ENCODE results near the gene USP47. TPM values are rescaled to one million over a fixed set of nuclear protein-coding genes. Genes with fewer than 3 reads are reported as not detected.

The USP47 gene
- total RNA-seq, 1 donor from 2014 or later: 21.3 TPM

DNA sequence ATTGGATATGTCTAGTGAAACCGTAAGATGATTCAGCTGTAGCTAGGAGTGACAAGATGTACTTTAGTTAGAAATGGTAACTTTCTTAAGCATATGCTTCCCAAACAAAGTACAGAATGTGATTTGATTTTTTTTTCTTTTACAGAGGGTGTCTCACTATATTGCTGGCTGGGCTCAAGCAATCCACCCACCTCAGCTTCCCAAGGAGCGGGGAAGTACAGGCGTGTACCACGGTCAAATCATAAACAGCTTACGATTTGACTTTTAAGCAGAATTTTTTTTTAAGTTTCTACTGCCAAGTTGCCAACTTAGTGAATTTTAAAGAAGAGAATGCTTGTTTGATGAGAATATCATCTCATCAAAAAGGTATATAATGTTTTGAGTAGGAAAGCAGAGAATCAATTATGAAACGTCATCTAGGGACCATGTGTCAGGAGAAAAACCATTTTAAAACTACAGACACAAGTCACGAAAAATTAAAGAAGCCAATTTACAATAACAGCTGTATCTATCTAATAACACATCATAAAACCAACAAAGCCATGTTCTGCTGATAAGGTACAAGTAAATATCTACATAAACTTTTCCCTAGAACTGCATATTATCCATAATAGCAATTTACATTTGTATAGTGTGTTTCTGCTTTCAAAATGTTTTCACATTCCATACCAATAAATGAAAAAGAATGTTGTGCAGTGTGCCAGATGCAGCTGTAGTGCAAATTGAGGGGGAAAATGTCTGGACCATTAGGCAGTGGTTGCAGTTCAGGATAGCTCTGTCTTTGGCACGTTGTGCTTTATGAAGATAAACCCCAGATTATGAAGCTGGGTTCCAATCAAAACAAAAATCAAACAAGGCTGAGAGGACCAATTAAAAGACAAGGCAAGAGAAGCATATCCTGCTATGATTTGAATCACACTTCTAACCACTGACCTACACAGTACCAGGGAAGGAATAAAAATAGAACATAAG, 33.7 kb upstream of the USP47 start:
- no peak overlapping the region for H3K4me3 ChIP-seq (ENCODE audit: low read depth, low read length)

GRCh38 chr11:11808992-11809615, 32.7 kb upstream of the USP47 start:
- H3K4me3 ChIP-seq (ENCODE audit: low read depth, low read length): no peak overlapping the region
- TF ChIP-seq, protein P1, sequence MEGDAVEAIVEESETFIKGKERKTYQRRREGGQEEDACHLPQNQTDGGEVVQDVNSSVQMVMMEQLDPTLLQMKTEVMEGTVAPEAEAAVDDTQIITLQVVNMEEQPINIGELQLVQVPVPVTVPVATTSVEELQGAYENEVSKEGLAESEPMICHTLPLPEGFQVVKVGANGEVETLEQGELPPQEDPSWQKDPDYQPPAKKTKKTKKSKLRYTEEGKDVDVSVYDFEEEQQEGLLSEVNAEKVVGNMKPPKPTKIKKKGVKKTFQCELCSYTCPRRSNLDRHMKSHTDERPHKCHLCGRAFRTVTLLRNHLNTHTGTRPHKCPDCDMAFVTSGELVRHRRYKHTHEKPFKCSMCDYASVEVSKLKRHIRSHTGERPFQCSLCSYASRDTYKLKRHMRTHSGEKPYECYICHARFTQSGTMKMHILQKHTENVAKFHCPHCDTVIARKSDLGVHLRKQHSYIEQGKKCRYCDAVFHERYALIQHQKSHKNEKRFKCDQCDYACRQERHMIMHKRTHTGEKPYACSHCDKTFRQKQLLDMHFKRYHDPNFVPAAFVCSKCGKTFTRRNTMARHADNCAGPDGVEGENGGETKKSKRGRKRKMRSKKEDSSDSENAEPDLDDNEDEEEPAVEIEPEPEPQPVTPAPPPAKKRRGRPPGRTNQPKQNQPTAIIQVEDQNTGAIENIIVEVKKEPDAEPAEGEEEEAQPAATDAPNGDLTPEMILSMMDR (conservative IDR thresholded peaks at IDR 0.05; ENCODE audit: low read depth, low read length): no peak
- no peak for DNase-seq (ENCODE audit: low read depth)

More for the DNA sequence above, 33.7 kb upstream of the USP47 start:
- TF ChIP-seq, protein P1 (conservative IDR thresholded peaks at IDR 0.05; ENCODE audit: low read depth, low read length): no peak
- DNase-seq (ENCODE audit: low read depth): no peak

DNA sequence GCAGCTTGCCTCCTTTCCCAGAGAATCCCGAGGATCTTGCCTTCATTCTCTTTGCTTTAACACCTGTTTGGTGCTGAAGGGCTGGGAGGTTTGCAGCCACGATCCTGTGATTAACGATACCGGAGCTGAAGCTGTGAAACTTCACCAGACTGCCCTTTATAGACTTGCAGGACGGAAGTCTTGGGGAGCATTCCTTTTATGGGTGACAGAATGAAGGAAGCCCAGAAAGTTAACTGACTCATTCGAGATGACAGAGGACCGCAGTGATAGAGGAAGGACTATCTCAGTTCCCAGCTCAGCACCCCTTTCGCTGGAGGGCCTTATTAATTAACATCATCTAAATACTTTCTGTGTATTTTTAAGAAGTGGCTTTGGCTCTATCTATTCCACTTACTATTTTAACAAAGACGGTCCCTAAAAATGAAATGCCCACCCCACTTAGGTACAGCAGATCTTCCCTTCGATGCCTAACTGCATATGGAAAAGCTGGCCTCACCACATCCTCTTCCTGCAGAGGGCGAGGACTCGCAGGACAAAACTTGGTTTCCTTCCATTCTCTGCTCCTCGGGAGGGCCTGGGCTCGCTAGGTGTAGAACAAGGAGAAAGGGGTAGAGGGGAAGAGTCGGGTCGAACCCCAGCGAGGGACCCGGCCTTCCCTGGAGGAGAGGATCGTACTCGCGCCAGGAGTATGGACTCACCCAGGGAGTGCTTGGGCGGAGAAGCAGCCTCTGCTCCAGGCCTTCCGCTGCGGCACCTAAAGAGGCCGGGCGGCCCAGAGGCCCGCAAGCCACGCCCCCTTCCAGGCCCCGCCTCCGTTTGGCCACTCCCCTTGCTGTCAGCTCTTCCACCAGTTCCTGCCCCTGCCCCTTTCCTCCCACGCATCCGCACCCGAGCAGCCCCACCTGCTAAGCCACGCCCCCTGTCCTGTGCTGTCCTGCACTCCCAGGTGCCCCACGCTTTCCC, 30.7 kb upstream of the USP47 start:
- TF ChIP-seq, protein P1 (conservative IDR thresholded peaks at IDR 0.05; ENCODE audit: low read depth, low read length): no peak
- H3K4me3 ChIP-seq (ENCODE audit: low read depth, low read length): no peak overlapping the region
- DNase-seq (ENCODE audit: low read depth): no peak

DNA sequence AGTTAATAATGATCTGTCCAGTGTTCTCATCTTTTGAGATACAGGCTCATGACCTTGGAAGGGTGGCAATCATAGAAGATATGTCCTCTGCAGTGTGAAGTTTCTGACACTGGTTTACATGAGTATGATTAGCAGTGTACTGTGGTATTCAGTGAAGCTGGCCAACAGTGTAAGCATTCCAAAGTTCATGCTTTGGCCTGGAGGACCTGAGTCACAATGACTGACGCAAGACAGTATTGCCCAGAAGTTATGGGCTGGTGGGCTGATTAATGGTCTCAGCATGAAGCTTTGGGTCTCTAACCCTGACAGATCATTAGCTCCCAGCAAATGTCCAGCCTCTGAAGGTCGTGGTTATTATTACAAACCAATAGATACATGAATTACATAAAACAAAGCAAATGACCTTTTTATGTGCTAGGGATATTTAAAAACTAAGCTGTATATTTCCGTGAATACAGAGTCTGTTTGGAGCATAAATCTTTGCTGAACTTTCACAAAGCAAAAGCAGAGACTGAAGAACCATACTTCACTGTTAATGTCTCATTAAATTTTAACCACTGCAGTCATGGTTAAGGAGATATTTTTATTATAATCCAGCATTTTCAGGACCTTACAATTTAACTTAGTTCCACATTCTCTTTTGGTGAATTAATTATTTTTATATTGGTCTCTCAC, 28.3 kb upstream of the USP47 start:
- H3K4me3 ChIP-seq (ENCODE audit: low read depth, low read length): no peak overlapping the region
- DNase-seq (ENCODE audit: low read depth): peak; percentile 96
- TF ChIP-seq, protein P1 (conservative IDR thresholded peaks at IDR 0.05; ENCODE audit: low read depth, low read length): no peak

DNA sequence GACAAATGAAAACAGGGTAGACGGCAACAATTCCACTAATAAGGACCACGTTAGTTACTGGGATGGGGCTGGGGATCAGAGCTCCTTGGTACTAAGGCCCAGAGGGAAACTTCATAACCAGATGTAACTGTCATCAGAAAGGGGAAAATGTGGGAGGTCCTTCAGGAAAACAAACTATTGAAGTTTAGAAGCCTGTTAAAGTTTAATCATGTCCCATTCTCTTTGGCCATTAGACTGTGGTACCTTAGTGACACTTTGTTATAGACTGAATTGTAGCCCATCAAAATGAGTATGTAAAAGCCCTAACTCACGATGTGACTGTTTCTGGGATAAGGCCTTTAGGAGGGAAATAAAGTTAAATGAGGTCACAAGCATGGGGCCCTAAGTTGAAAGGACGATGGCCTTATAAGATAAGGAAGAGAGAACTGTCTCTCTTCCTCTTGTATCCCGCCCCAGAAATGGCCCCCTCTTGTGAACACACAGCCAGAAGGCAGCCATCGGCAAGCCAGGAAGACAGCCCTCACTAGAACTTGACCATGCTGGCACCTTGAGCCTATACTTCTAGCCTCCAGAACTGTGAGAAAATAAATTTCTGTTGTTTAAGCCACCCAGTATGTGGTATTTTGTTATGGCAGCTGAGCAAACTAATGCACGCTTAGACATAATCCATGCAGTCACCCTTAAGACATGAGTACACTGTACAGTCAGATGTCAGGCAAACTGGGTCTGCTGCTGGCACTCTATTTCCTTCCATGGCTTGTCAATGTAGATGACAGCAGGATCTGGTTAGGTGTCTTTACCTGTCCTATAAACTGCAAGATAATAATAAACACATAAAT, 26.9 kb upstream of the USP47 start:
- no peak overlapping the region for H3K4me3 ChIP-seq (ENCODE audit: low read depth, low read length)
- TF ChIP-seq, protein P1 (conservative IDR thresholded peaks at IDR 0.05; ENCODE audit: low read depth, low read length): no peak
- DNase-seq (ENCODE audit: low read depth): no peak
